DND-41 (cell line): ENCODE measurements around the gene PTPRN.

ENCODE experiments used
- ATAC-seq: fragments of 200-7000 bp; cut with Tn5 transposase; 3 replicates; pipeline ENCODE4 v1.9.1; 2021; ENCODE audit warnings: low read depth; ENCODE audit not compliant: insufficient read depth
- DNase-seq: peaks from one replicate; pipeline ENCODE4 v3.0.0-alpha.2; 2020
- H2AFZ ChIP-seq: 2 replicates; pipeline ENCODE4 v1.6.0; 2012; ENCODE audit warnings: low read depth, low read length
- H3K27ac ChIP-seq: 2 replicates; pipeline ENCODE4 v1.5.1; 2012; ENCODE audit warnings: low read length, inconsistent platforms
- H3K27me3 ChIP-seq: fragments of 200-600 bp; sonication (generic); 2 replicates; pipeline ENCODE4 v1.6.0; 2012; ENCODE audit warnings: low read length, mild to moderate bottlenecking, inconsistent platforms; ENCODE audit not compliant: insufficient read depth, poor library complexity
- H3K36me3 ChIP-seq: 2 replicates; pipeline ENCODE4 v1.5.1; 2012; ENCODE audit warnings: low read length, inconsistent platforms; ENCODE audit not compliant: insufficient read depth
- H3K4me1 ChIP-seq: 2 replicates; pipeline ENCODE4 v1.5.1; 2012; ENCODE audit warnings: mild to moderate bottlenecking, low read length; ENCODE audit not compliant: insufficient read depth
- H3K4me2 ChIP-seq: 2 replicates; pipeline ENCODE4 v1.6.0; 2012; ENCODE audit warnings: mild to moderate bottlenecking, moderate library complexity, low read length, inconsistent platforms; ENCODE audit not compliant: insufficient read depth
- H3K4me3 ChIP-seq, 2 experiments: fragments of 200-600 bp in 1 of 2; shearing (Covaris generic) in 1 of 2; 2 replicates each; pipeline ENCODE4 v1.5.1; 2012 to 2016; ENCODE audit warnings: inconsistent platforms in 2 of 2, low read length in 2 of 2, mild to moderate bottlenecking in 2 of 2, low read depth in 1 of 2, moderate library complexity in 1 of 2
- H3K79me2 ChIP-seq: 2 replicates; pipeline ENCODE4 v1.6.0; 2012; ENCODE audit warnings: low read length, inconsistent platforms; ENCODE audit not compliant: insufficient read depth
- H3K9ac ChIP-seq: 2 replicates; pipeline ENCODE4 v1.6.0; 2012; ENCODE audit warnings: low read depth, mild to moderate bottlenecking, inconsistent platforms, low read length, moderate library complexity
- H3K9me3 ChIP-seq: 2 replicates; pipeline ENCODE4 v1.5.1; 2012; ENCODE audit warnings: low read length, moderate library complexity, mild to moderate bottlenecking, inconsistent platforms; ENCODE audit not compliant: insufficient read depth, severe bottlenecking
- H4K20me1 ChIP-seq: 2 replicates; pipeline ENCODE4 v1.6.0; 2012; ENCODE audit warnings: low read length; ENCODE audit not compliant: insufficient read depth
- EZH2 ChIP-seq: IDR thresholded peaks from 3 replicates; pipeline ENCODE4 v1.6.1; 2012; ENCODE audit warnings: borderline replicate concordance, low read depth, mild to moderate bottlenecking, moderate library complexity, low read length, inconsistent platforms; ENCODE audit not compliant: severe bottlenecking
- TF ChIP-seq, protein P1 (sequence below): IDR thresholded peaks from 2 replicates; pipeline ENCODE4 v1.5.1; 2012; ENCODE audit warnings: borderline replicate concordance, low read length, moderate library complexity, mild to moderate bottlenecking; ENCODE audit not compliant: poor library complexity, severe bottlenecking; ENCODE audit errors: extremely low read depth

PTPRN gene

DNA sequence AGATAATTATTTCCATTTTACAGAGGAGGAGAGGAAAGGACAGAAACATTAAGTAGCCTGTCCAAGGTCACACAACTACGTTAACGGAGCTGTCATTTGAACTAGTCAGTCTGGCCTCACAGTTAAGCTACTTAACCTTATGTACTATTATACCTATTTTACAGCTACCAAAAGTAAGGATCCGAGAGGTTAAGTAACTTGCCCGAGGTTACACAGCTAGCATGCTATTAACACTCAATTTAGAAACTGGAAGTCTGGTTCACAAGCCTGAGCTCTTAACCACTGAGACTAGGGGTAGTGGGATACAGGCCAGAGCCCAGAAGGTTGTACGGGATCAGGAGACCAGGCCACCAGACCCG is 64.4 kb downstream of the PTPRN start:
- DNase-seq (no peak), ATAC-seq (no peak)
- Histone ChIP-seq H3K9me3 (no peaks in the 10 kb centered on the region), H3K79me2 (peaks cover 14% of the 10 kb centered on the region), H4K20me1 (peaks cover 28% of the 10 kb centered on the region), H3K4me1 (peaks cover 51% of the 10 kb centered on the region), H3K4me2 (peak overlapping the region; percentile 84), H3K36me3 (peaks cover 6% of the 10 kb centered on the region), H3K27ac (peak overlapping the region; percentile 93), H2AFZ (peak overlapping the region; percentile 94), H3K4me3 (peak overlapping the region; percentile 87), H3K9ac (peak overlapping the region; percentile 90), H3K27me3 (no peaks in the 10 kb centered on the region)
- no peak for TF ChIP-seq EZH2
- TF ChIP-seq, protein P1, sequence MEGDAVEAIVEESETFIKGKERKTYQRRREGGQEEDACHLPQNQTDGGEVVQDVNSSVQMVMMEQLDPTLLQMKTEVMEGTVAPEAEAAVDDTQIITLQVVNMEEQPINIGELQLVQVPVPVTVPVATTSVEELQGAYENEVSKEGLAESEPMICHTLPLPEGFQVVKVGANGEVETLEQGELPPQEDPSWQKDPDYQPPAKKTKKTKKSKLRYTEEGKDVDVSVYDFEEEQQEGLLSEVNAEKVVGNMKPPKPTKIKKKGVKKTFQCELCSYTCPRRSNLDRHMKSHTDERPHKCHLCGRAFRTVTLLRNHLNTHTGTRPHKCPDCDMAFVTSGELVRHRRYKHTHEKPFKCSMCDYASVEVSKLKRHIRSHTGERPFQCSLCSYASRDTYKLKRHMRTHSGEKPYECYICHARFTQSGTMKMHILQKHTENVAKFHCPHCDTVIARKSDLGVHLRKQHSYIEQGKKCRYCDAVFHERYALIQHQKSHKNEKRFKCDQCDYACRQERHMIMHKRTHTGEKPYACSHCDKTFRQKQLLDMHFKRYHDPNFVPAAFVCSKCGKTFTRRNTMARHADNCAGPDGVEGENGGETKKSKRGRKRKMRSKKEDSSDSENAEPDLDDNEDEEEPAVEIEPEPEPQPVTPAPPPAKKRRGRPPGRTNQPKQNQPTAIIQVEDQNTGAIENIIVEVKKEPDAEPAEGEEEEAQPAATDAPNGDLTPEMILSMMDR = no peak

DNA sequence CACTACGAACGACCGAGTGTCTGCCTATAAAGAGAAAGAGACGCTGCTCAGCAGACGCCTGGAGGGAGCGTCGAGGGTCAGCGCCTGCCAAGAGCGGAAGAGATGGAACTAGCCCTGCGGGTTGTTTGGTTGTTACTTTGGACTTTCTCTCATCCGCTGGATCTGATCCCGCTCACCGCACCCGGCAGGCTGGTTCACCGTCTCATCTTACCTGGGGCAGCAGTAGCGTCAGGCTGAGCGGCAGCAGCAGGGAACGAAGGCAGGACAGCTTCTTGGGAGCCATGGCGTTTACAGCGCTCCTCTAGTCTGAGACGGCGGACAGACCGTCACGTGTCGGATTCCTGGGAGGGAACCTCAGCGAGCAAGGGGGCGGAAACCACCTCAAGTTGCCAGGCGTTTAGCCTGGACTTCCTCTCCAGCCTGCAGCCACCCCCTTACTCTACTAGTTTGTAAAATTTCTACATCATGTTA is 65.9 kb downstream of the PTPRN start:
- TF ChIP-seq EZH2 = no peak
- TF ChIP-seq, protein P1 = no peak
- DNase-seq (no peak), ATAC-seq (no peak)
- H4K20me1 ChIP-seq = peaks cover 15% of the 10 kb centered on the region
- H3K27me3 ChIP-seq = no peaks in the 10 kb centered on the region
- H3K4me2 ChIP-seq = no peak overlapping the region
- H3K27ac ChIP-seq = no peak overlapping the region
- peaks cover 38% of the 10 kb centered on the region for H3K4me1 ChIP-seq
- peaks cover 4% of the 10 kb centered on the region for H3K36me3 ChIP-seq
- peaks cover 14% of the 10 kb centered on the region for H3K79me2 ChIP-seq
- no peaks in the 10 kb centered on the region for H3K9me3 ChIP-seq
- no peak overlapping the region for H3K4me3 ChIP-seq
- H2AFZ ChIP-seq = no peak overlapping the region
- H3K9ac ChIP-seq = no peak overlapping the region
